Fibroblast of villous mesenchyme (primary cell): Measurements from ENCODE around the gene TRAPPC13. TPM values are rescaled to one million over a fixed set of nuclear protein-coding genes. Genes with fewer than 3 reads are reported as not detected.
"Not testable (repeated sequence)": the region's sequence is repeated elsewhere in the genome, so short reads cannot be mapped to it uniquely, and the experiment has no call there.

Experiments
- DNase-seq: peaks from one replicate; pipeline ENCODE4 v3.0.0-alpha.2; 2010; ENCODE audit warnings: low read depth
- H3K4me3 ChIP-seq: 2 replicates; pipeline ENCODE4 v1.5.1; 2011; ENCODE audit warnings: low read depth, mild to moderate bottlenecking, low read length
- CTCF ChIP-seq: IDR thresholded peaks from 2 replicates; pipeline ENCODE4 v1.5.1; 2012; ENCODE audit warnings: low read depth, mild to moderate bottlenecking, low read length; ENCODE audit not compliant: insufficient read depth
- total RNA-seq: library from RNA; depleted of rRNA; stranded (reverse); fragments of >200 nt; gene quantifications from 2 replicates; pipeline ENCODE4 v1.2.3, GENCODE V29; 2012

The TRAPPC13 gene, protein sequence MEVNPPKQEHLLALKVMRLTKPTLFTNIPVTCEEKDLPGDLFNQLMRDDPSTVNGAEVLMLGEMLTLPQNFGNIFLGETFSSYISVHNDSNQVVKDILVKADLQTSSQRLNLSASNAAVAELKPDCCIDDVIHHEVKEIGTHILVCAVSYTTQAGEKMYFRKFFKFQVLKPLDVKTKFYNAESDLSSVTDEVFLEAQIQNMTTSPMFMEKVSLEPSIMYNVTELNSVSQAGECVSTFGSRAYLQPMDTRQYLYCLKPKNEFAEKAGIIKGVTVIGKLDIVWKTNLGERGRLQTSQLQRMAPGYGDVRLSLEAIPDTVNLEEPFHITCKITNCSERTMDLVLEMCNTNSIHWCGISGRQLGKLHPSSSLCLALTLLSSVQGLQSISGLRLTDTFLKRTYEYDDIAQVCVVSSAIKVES
- 17.4 and 32.0 TPM in 2 replicates for total RNA-seq

- peak; percentile 91 for DNase-seq
- H3K4me3 ChIP-seq, result peak within 1 kb of the TSS; percentile 99
- TF ChIP-seq CTCF, result no peak
Observed at GRCh38 chr5:65624571-65625555, at the start of gene TRAPPC13, which contains the start of gene SHLD3. Gene TRAPPC13 (plus strand): TSS chr5:65625027. CDS start chr5:65625061, 34 bp downstream. Gene SHLD3 (plus strand): TSS chr5:65625027. CDS start chr5:65629588, 4,561 bp downstream.

GRCh38 chr5:65577141-65577540 lies 47.7 kb upstream of the TRAPPC13 start:
- no peak overlapping the region for H3K4me3 ChIP-seq
- TF ChIP-seq CTCF, result no peak
- DNase-seq, result peak; percentile 60

GRCh38 chr5:65588694-65589093 lies 36.1 kb upstream of the TRAPPC13 start:
- DNase-seq, result no peak
- no peak overlapping the region for H3K4me3 ChIP-seq
- TF ChIP-seq CTCF, result no peak

- DNase-seq, H3K4me3 ChIP-seq: not testable (repeated sequence)
Observed at GRCh38 chr5:65601761-65602160, 23.1 kb upstream of the TRAPPC13 start.

DNA sequence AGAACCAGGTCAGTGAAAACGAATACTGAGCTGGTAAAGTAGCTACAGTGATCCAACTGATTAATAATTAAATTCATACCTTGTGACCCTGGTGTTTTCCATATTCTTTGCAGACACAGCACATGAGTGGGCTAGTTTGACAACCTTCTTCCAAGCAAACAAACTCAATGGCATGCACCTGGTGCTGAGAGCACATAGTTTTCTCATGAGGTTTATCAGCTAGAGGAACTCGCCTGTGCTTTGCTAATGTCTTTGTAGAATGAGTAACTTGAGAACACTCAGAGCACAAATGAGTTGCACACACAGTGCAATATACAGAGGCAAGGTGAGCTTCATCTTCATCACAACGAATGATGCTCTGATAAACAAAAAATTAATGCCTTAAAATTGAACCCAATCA lies 13.3 kb upstream of the TRAPPC13 start:
- H3K4me3 ChIP-seq, result no peak overlapping the region
- no peak for TF ChIP-seq CTCF
- DNase-seq, result peak; percentile 11

- no peak for TF ChIP-seq CTCF
- no peak for DNase-seq
- H3K4me3 ChIP-seq, result no peak overlapping the region
Observed at GRCh38 chr5:65612298-65612907, 12.4 kb upstream of the TRAPPC13 start.
